Renal cortical epithelial cell (primary cell): ENCODE results near the gene TBC1D2B. TPM values are rescaled to one million over a fixed set of nuclear protein-coding genes. Genes with fewer than 3 reads are reported as not detected.
"Not testable (repeated sequence)": the region's sequence is repeated elsewhere in the genome, so short reads cannot be mapped to it uniquely, and the experiment has no call there.

Source experiments
- DNase-seq: peaks from one replicate; pipeline ENCODE4 v3.0.0-alpha.2; 2011; ENCODE audit warnings: low read depth
- total RNA-seq: library from RNA; depleted of rRNA; stranded (reverse); fragments of >200 nt; gene quantifications from 2 replicates; pipeline ENCODE4 v1.2.3, GENCODE V29; 2014

The TBC1D2B gene
- total RNA-seq, 1 donor from 2014 or later, result 23.7 TPM

GRCh38 chr15:77975332-77976094, 102.0 kb downstream of the TBC1D2B start:
- no peak for DNase-seq

GRCh38 chr15:77974416-77975331, 102.8 kb downstream of the TBC1D2B start:
- no peak for DNase-seq

- DNase-seq, result peak; percentile 50
Measured at GRCh38 chr15:77974098-77974414, 103.5 kb downstream of the TBC1D2B start.

- not testable (repeated sequence) for DNase-seq
Measured at GRCh38 chr15:77973273-77974097, 104.0 kb downstream of the TBC1D2B start.

GRCh38 chr15:77972706-77973105, 104.8 kb downstream of the TBC1D2B start:
- DNase-seq, result not testable (repeated sequence)

GRCh38 chr15:77971875-77972274, 105.6 kb downstream of the TBC1D2B start:
- not testable (repeated sequence) for DNase-seq

GRCh38 chr15:77970813-77971360, 106.6 kb downstream of the TBC1D2B start:
- not testable (repeated sequence) for DNase-seq

GRCh38 chr15:77969055-77969454, 108.5 kb downstream of the TBC1D2B start:
- no peak for DNase-seq

- DNase-seq, result no peak
Measured at GRCh38 chr15:77967798-77968197, 109.7 kb downstream of the TBC1D2B start.

- DNase-seq, result not testable (repeated sequence)
Measured at GRCh38 chr15:77967235-77967615, 110.3 kb downstream of the TBC1D2B start.

GRCh38 chr15:77966540-77967234, 110.8 kb downstream of the TBC1D2B start:
- peak; percentile 41 for DNase-seq

GRCh38 chr15:77964193-77964592, 113.3 kb downstream of the TBC1D2B start:
- DNase-seq, result no peak

GRCh38 chr15:77959432-77959879, 118.1 kb downstream of the TBC1D2B start:
- DNase-seq, result peak; percentile 40

- peak; percentile 41 for DNase-seq
Measured at GRCh38 chr15:77958716-77959431, 118.6 kb downstream of the TBC1D2B start.

- peak; percentile 59 for DNase-seq
Measured at GRCh38 chr15:77958021-77958420, 119.5 kb downstream of the TBC1D2B start.

- DNase-seq, result peak; percentile 85
Measured at GRCh38 chr15:77953926-77954325, 123.6 kb downstream of the TBC1D2B start.

GRCh38 chr15:77952928-77953446, 124.5 kb downstream of the TBC1D2B start:
- DNase-seq, result not testable (repeated sequence)

GRCh38 chr15:77951105-77951786, 126.3 kb downstream of the TBC1D2B start:
- not testable (repeated sequence) for DNase-seq

- not testable (repeated sequence) for DNase-seq
Measured at GRCh38 chr15:77950470-77950869, 127.0 kb downstream of the TBC1D2B start.
